Vagina (tissue), 2 donors: ENCODE measurements around the gene IKZF3.

Experiments
- CTCF ChIP-seq, 3 experiments: fragments of 450-650 bp in 2 of 3; fragments of 200-600 bp in 1 of 3; sonication (generic) in 1 of 3; IDR thresholded peaks; one replicate each; pipeline ENCODE4 v1.5.1; 2017 to 2019; ENCODE audit warnings: antibody characterized with exemption in 3 of 3, mild to moderate bottlenecking in 2 of 3, moderate library complexity in 2 of 3
- POLR2A ChIP-seq, 2 donors: fragments of 450-650 bp; IDR thresholded peaks; one replicate each; pipeline ENCODE4 v1.6.1; 2017; ENCODE audit warnings: antibody characterized with exemption in 2 of 2, mild to moderate bottlenecking in 2 of 2, moderate library complexity in 2 of 2

- TF ChIP-seq POLR2A (IDR thresholded peaks at IDR 0.05) (no peak), CTCF (IDR thresholded peaks at IDR 0.05) (no peak)
These were observed 125.6 kb downstream of the IKZF3 start for GRCh38 chr17:39738568-39738901.
